SKM-1 (cell line): ENCODE results near the gene PSORS1C2.

Experiments
- DNase-seq: peaks from one replicate; lab custom pipeline; 2025; ENCODE audit not compliant: unreplicated experiment; lab: John Stamatoyannopoulos, UW

PSORS1C2 gene

DNA sequence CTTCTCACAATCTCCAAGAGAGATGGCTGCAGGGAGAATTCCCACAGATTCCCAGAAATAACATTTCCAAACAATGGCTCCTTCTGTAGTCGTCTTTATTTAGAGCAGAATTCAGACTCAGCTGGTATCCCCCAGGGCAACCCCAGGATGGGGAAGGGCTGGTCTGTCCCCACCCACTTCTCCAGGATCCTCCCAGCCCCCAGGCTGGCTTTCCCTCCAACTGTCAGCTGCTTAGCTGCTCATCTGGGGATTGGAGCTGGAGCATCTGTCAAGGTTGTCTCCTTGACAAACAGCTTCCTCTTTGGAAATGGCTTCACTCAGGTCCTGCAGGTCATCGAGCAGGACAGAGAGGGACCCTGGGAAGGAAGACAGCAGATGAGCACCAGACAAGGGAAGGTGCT lies 3.5 kb upstream of the PSORS1C2 start:
- DNase-seq: no peak

DNA sequence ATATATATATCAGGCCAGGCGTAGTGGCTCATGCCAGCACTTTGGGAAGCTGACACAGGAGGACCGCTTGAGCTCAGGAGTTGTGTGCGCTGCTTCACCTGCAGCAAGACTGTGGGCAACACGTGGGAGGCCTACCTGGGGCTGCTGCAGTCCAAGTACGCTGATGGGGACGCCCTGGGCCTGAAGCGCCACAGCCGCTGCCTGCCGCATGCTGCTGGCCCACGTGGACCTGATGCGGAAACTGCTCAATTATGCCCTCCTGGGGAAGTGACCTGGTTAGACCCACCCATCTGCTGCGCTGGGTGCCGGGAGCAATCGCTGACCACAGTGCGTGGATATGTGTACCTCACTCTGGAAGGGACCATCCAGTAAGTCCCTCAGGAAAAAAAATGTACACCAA lies 1.8 kb upstream of the PSORS1C2 start:
- DNase-seq: no peak

DNA sequence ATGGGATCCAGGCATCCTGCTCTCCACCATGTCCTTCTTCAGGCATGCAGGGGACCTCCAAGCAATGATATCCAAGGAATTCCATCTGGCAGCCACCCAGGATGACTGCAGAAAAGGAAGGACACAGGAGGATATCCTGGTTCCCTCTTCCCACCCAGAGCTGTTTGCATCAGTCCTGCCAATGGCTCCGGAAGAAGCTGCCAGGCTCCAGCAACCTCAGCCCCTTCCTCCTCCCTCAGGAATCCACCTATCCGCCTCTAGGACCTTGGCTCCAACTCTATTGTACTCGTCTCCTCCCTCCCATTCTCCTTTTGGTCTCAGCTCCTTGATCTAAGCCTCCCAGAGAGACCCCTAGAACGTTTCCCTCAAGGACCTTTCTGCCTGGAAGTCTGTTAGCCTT lies 733 bp upstream of the PSORS1C2 start:
- no peak for DNase-seq

DNA sequence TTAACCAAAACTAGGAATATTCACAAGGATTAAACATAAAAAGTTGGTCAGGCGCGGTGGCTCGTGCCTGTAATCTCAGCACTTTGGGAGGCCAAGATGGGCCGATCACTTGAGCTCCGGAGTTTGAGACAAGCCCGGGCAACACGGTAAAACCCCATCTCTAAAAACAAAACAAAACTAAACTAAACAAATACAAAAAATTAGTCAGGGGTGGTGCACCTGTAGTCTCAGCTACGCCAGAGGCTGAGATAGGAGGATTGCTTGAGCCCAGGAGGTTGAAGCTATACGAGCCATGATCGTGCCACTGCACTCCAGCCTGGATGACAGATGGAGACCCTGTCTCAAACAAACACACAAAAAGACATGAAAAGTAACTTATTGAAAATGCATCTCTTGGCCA lies 3.2 kb downstream of the PSORS1C2 start:
- DNase-seq: no peak

DNA sequence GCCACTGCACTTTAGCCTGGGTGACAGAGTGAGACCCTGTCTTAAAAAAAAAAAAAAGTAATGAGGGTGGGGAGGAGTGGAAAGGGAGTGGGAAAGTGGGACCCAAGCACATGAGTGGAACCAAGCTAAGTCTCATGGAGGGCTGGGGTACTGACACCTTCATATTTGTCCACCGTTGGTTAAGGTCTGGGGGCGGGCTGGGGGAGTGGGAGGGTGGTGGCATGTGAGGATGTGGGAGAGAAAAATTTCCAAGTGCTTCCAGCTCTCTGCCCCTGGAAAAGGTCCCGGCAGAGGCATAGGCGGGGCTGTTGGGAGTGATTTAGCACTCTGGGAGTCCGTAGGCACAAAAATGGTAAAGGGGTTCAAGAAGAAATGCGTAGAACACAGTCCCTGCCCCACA lies 6.1 kb downstream of the PSORS1C2 start:
- DNase-seq: no peak

DNA sequence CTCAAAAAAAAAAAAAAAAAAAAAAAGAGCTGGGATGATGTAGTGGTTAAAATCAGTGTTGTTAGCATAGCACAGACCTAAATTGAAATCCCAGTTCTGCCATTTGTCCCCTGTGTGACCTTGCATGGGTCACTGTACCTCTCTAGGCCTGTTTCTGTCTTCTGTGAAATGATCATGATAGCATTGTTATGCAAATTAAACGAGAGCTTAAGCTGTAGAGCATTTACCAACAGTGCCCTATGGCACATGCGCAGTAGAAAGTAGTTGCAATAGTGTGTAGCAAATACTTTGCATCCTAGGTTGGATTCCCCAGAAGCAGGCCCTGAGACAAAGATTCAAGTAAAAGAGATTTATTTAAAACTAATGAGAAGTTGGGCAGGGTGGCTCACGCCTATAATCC lies 7.3 kb downstream of the PSORS1C2 start:
- no peak for DNase-seq

GRCh38 chr6:31130751-31131150 lies 8.1 kb downstream of the PSORS1C2 start:
- no peak for DNase-seq

DNA sequence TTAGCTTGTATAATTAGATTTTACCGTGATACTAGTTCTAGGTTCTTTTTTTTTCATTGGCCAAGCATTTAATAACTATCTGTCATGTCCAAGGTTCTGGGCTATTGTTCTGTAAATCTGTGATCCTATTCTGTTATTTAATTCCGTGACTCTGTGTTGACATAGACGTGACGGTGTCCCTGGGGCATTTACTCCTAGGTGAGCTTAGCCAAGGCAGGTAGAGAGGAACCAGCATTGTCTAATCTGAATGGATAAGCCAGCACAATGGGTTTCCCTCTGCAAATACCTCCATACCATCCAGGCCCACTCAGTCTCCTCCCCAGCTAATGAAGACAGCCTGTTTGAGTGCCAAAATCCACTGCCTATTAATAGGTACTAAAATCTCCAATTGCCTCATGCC lies 9.7 kb downstream of the PSORS1C2 start:
- DNase-seq: no peak

DNA sequence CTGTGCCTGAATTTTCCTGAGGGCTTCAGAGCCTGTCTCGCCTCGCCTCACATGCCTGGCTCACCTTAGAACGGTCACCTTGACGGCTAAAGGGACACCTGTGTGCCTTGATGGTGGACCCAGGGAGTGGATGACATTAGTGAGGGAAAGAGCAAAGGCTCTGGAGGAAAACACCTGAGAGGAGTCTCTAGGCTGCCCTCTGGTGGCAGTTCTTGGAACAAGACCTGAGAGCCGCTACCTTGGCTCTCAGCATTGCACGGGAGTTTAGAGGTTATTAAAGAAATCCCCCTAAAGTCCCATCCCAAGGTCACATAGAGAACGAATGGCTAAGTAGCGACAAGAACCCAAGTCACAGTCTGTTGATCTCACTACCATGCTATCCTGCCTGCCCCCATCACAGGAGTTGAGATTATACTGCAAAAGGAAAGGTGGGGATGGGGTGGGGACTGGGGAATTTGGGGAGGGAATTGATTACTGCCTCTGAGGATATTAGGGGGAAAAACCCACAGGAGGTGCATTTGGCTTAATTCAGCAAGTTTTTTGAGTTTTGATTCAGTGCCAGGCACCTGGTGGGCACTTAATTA lies 10.7 kb downstream of the PSORS1C2 start:
- DNase-seq: peak; percentile 7

- DNase-seq: no peak
Measured at GRCh38 chr6:31126396-31127175, 12.3 kb downstream of the PSORS1C2 start.

- DNase-seq: no peak
Measured at GRCh38 chr6:31125586-31126363, 13.1 kb downstream of the PSORS1C2 start.

- no peak for DNase-seq
Measured at GRCh38 chr6:31125162-31125561, 13.7 kb downstream of the PSORS1C2 start.

DNA sequence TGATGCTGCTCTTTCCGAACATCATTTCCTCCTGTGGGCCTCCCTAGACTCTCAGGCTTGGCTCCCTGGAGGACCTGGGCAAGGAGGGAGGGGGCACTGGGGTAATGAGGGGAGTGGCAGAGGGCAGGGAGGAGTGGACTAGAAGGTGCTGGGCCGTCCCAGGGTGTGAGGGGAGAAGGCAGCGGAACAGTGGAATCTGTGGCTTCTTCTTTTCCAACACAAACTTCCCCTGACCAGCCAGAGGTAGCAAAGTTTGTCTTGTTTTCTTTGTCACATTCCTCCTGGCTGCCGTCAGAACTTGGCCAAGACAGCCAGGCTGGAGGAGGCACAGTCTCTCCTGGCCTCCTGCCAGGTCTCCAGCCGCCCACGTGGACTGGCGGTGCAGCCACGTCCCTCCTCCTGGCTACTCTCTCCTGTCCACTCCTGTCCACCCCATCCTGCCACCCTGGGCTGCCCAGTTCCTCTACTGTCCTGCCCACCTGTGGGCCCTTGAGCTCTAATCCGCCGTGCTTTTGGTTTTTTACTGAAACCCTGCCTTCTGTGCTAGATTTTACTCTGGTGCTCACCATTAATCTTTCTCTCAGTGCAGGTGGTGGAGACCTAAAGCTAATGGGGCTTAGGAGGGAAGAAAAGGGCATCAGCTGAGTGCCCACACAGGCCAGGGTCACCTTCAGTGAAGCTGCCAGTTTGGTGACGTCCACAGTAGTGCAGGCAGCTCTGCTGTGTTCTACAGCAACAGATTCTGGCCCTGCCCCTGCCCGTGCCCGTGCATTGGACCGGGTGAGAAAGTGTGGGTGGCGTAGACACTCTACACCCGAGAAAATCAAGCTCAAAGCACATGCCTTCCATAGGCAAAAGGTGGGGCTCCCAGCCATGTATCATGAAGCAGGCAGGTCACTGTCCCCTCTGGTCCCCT lies 15.8 kb downstream of the PSORS1C2 start:
- DNase-seq: no peak

DNA sequence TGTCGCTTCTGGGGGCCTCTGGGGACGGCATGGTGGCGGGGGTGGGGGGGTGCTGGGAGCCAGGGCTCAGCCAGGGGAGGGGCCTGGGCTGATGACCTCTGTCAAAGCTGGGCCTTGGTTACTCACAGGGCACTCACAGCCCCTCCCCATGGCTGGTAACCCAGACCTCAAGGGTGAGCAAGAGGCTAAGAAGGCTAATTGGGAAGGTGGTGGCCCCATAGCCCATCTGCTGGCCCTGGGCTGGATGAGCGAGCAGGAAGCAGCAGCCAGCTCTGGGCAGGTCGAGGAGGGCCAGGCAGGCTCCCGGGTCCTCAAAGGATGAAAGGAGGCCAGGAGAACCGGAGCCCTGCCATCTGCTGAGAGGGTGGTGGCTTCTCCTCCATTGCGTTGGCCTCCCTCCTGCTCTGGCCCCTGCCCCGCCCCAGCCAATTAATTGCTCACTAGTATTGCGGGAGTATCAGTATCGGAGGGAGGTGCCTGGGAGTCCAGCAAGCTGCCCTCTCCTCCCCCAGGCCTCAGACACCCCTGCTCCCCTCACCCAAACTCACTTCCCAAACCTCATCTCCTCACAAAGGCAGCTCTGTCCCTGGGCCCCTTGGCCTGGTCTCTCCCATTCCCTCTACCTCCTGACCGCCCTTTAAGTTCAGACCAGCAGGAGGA lies 17.6 kb downstream of the PSORS1C2 start:
- DNase-seq: no peak

DNA sequence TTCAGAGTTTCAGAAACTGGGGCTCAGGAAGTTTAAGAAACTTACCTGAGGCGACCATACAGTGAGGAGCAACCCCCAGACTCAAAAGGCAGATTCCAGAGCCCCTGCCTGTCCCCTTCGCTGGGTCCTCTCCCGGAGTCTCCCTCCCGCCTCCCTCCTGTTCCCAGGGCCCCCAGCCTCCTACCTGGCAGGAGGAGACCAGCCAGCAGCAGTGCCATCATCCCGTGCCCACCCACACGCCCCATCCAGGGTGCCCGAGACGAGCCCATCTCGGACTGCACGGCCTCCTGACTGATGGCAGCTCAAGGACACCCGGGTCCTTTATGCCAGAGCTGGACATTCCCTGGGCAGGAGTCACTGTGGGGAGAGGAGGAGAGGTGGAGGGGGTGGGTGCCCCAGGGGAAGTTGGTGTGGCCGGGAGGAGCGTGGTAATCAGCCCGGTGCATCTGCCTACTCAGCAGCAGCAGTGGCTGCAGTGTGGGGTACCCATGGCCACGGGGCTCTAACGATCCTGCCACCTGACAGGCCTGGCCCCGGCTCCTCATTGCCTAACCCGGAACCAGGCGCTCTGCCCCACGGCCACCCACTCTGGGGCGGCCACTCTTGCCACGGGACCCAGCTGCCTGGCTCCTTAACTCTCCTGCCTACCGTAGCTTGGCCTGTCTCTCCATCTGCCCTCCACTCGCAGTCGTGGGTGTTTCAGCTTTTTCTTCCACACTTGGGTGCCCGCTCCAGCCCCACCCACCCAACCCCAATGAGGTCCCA lies 18.5 kb downstream of the PSORS1C2 start, which contains the start of gene CDSN:
CDSN (minus strand) TSS at position 296 of the 765 bp plus-strand sequence; CDS start at position 269, 27 bp downstream.
- no peak for DNase-seq

- no peak for DNase-seq
Measured at GRCh38 chr6:31118178-31118577, 20.7 kb downstream of the PSORS1C2 start.

DNA sequence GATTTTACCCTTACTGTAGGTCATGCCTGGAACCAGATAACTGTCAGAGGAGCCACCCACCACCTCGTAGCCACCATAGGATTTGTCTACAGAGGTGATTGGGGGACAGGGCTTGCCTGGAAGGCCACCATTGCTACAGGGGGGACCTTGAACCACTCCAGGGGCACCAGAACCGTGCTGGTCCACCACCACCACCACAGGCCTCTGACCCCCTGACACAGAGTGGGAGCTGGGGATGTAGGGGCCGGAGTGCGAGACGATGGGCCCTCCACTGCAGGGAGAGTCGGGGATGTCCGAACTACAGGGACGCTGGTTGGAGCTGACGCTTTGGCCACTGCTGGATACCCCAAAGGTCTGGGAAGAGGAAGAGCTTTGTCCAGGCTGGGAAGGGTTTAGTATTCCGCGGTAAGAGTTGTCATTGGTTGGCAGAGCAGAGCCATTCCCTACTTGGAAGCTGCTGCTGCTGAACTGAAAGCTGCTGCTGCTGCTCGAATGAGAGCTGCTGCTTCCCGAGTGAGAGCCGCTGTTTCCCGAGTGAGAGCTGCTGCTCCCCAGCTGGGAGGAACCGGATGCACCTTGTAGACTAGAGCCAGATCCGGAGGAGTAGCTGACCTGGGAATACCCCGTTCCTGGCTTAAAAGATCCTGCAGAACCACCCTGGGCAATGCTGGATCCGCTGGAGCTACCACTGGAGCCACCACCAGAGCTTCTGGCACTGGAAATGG lies 22.0 kb downstream of the PSORS1C2 start:
- no peak for DNase-seq

DNA sequence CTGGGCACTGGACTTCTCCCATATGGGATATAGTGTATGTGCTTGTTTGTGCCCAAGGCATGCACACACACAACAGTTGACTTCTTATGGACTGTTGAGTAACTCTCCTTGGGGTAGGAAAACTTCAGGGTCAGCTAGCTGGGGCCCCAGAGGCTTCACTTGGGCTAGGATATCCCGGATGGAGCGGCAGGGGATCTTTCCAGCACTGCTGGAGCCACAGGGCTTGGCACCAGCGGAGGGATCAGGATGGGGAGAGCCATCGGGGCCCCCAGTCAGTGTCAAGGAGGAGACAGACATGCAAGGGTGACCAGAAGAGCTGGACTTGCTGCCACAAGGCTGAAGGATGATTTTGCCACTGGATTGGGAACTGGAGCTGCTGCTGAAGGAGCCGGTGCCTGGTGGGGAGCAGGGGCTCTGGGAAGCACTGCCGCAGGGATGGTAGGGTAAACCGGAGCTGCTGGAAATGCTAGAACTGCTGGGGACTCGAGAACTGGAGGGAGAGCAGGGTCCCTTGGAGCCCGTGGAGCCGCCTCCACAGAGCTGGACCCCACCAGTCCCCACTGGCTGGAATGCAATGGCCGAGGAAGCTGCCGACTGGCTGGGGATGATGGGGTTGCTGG lies 22.8 kb downstream of the PSORS1C2 start:
- no peak for DNase-seq
